OCI-LY3 (cell line): Measurements from ENCODE around the gene CTNNA1.

Source experiments
- H2AFZ ChIP-seq: fragments of 200-600, 300-600 bp; shearing (Covaris generic); 2 replicates; pipeline ENCODE4 v1.6.0; 2014; ENCODE audit warnings: antibody characterized with exemption, low read depth, low read length
- H3K27ac ChIP-seq: fragments of 200-600, 300-600 bp; sonication (generic); 2 replicates; pipeline ENCODE4 v1.5.1; 2014; ENCODE audit warnings: mild to moderate bottlenecking, low read length, moderate library complexity, mixed read lengths
- H3K27me3 ChIP-seq: fragments of 200-600, 300-600 bp; sonication (generic); 2 replicates; pipeline ENCODE4 v1.6.1; 2014; ENCODE audit warnings: low read depth, low read length, mixed read lengths
- H3K36me3 ChIP-seq: fragments of 200-600, 300-600 bp; sonication (generic); replicated peaks from 2 replicates; pipeline ENCODE3; 2014; ENCODE audit warnings: low read depth, low read length, mixed read lengths
- H3K4me1 ChIP-seq: fragments of 300-600, 200-600 bp; sonication (generic); 2 replicates; pipeline ENCODE4 v1.6.1; 2014; ENCODE audit warnings: low read length, mixed read lengths
- H3K4me2 ChIP-seq: fragments of 200-600, 300-600 bp; sonication (generic); 2 replicates; pipeline ENCODE4 v1.6.1; 2014; ENCODE audit warnings: low read length, mixed read lengths
- H3K4me3 ChIP-seq: fragments of 300-600, 200-600 bp; sonication (generic); 2 replicates; pipeline ENCODE4 v1.5.1; 2014; ENCODE audit warnings: antibody characterized with exemption, mild to moderate bottlenecking, low read length, moderate library complexity
- H3K79me2 ChIP-seq: fragments of 300-600, 200-600 bp; shearing (Covaris generic); 2 replicates; pipeline ENCODE4 v1.6.1; 2014; ENCODE audit warnings: mild to moderate bottlenecking, low read length, mixed read lengths
- H3K9ac ChIP-seq: fragments of 300-600, 200-600 bp; shearing (Covaris generic); 2 replicates; pipeline ENCODE4 v1.6.0; 2014; ENCODE audit warnings: mild to moderate bottlenecking, low read length, moderate library complexity
- H3K9me3 ChIP-seq: fragments of 200-600, 300-600 bp; shearing (Covaris generic); 2 replicates; pipeline ENCODE4 v1.6.1; 2014; ENCODE audit warnings: low read length, mixed read lengths; ENCODE audit not compliant: insufficient read depth
- H4K20me1 ChIP-seq: fragments of 200-600, 300-600 bp; sonication (generic); 2 replicates; pipeline ENCODE4 v1.6.1; 2016; ENCODE audit warnings: low read length, mixed read lengths; ENCODE audit not compliant: insufficient read depth
- EZH2phosphoT487 ChIP-seq: fragments of 200-600 bp; shearing (Covaris generic); IDR thresholded peaks from 2 replicates; pipeline ENCODE4 v1.6.1; 2018; ENCODE audit warnings: antibody characterized with exemption, mixed run types, low read depth
- TF ChIP-seq, protein P1 (sequence below): fragments of 200-600, 300-600 bp; sonication (generic); IDR thresholded peaks from 2 replicates; pipeline ENCODE4 v1.5.1; 2014; ENCODE audit warnings: antibody characterized with exemption, low read length, low read depth

Gene CTNNA1

DNA sequence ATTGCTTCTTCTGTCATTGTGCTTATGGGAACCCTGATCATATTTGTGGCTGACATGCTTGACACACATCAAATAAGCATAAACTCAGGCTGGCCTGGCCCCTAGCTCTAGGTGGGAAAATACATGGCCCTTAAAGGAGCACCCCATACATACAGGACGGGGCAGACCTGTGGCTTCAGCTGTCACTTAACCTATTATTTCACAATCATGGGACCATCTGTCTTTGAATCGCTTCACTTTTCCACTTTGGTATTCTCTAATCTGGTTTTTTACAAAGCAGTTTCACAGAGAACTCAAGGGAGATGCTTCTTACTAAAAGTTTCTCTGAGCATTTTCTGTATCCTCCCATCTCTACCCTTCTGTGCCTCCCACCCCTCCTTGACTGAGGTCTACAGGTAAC is 156.5 kb downstream of the CTNNA1 start:
- no peaks in the 10 kb centered on the region for H4K20me1 ChIP-seq
- TF ChIP-seq EZH2phosphoT487, result no peak
- TF ChIP-seq, protein P1, sequence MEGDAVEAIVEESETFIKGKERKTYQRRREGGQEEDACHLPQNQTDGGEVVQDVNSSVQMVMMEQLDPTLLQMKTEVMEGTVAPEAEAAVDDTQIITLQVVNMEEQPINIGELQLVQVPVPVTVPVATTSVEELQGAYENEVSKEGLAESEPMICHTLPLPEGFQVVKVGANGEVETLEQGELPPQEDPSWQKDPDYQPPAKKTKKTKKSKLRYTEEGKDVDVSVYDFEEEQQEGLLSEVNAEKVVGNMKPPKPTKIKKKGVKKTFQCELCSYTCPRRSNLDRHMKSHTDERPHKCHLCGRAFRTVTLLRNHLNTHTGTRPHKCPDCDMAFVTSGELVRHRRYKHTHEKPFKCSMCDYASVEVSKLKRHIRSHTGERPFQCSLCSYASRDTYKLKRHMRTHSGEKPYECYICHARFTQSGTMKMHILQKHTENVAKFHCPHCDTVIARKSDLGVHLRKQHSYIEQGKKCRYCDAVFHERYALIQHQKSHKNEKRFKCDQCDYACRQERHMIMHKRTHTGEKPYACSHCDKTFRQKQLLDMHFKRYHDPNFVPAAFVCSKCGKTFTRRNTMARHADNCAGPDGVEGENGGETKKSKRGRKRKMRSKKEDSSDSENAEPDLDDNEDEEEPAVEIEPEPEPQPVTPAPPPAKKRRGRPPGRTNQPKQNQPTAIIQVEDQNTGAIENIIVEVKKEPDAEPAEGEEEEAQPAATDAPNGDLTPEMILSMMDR, result no peak
- no peak overlapping the region for H3K4me3 ChIP-seq
- no peak overlapping the region for H2AFZ ChIP-seq
- H3K4me1 ChIP-seq, result no peaks in the 10 kb centered on the region
- no peak overlapping the region for H3K4me2 ChIP-seq
- no peaks in the 10 kb centered on the region for H3K9me3 ChIP-seq
- no peaks in the 10 kb centered on the region for H3K27me3 ChIP-seq
- H3K79me2 ChIP-seq, result no peaks in the 10 kb centered on the region
- H3K36me3 ChIP-seq, result no peaks in the 10 kb centered on the region
- no peak overlapping the region for H3K9ac ChIP-seq
- H3K27ac ChIP-seq, result no peak overlapping the region

DNA sequence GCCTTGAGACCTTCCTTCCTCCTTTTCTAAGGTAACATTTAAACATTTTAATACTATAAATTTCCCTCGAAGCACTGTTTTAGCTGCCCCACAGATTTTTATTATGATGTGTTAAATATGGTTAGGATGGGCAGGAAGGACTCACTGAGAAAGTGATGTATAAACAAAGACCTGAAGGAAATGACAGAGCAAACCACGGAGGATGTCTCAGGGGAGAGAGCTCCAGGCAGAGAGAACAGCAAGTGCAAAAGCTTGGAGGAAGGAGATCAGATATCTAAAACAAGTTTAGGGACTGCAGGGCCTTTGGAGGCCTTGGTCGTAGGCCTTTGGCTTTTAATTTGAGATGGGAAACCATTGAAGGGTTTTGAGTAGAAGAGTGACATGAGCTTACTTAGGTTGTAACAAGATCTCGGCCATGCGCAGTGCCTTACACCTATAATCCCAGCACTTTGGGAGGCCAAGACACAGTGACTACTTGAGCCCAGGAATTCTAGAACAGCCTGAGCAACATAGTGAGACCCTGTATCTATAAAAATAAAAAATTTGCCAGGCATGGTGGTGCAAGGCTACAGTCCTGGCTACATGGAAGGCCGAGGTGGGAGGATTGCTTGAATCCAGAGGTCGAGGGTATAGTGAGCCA is 157.4 kb downstream of the CTNNA1 start:
- no peaks in the 10 kb centered on the region for H3K27me3 ChIP-seq
- TF ChIP-seq EZH2phosphoT487, result no peak
- TF ChIP-seq, protein P1, result no peak
- H3K4me2 ChIP-seq, result no peak overlapping the region
- H3K9me3 ChIP-seq, result no peaks in the 10 kb centered on the region
- no peak overlapping the region for H3K4me3 ChIP-seq
- H3K27ac ChIP-seq, result no peak overlapping the region
- H3K79me2 ChIP-seq, result no peaks in the 10 kb centered on the region
- H2AFZ ChIP-seq, result no peak overlapping the region
- no peak overlapping the region for H3K9ac ChIP-seq
- no peaks in the 10 kb centered on the region for H3K4me1 ChIP-seq
- no peaks in the 10 kb centered on the region for H3K36me3 ChIP-seq
- no peaks in the 10 kb centered on the region for H4K20me1 ChIP-seq

DNA sequence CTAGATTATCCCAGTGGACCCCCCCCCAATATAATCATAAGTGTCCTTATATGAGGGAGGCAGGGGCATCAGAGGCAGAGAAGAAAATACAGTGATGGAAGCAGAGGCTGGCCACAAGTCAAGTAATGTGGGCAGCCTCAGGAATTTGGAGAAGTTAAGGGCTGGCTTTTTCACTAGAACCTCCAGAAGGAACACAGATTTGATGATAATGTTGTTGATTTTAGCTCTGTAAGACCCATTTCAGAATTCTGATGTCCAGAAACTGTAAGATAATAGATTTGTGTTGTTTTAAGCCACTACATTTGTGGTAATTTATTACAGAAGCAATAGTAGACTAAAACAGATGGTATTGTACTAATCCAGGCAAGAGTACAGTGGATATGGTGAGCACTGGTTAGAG is 158.2 kb downstream of the CTNNA1 start:
- Histone ChIP-seq H3K9ac (no peak overlapping the region), H3K4me2 (no peak overlapping the region), H3K79me2 (no peaks in the 10 kb centered on the region), H3K36me3 (no peaks in the 10 kb centered on the region), H3K9me3 (no peaks in the 10 kb centered on the region), H2AFZ (no peak overlapping the region), H3K4me1 (no peaks in the 10 kb centered on the region), H3K27me3 (no peaks in the 10 kb centered on the region), H3K4me3 (no peak overlapping the region), H3K27ac (no peak overlapping the region), H4K20me1 (no peaks in the 10 kb centered on the region)
- TF ChIP-seq EZH2phosphoT487, result no peak
- TF ChIP-seq, protein P1, result no peak

DNA sequence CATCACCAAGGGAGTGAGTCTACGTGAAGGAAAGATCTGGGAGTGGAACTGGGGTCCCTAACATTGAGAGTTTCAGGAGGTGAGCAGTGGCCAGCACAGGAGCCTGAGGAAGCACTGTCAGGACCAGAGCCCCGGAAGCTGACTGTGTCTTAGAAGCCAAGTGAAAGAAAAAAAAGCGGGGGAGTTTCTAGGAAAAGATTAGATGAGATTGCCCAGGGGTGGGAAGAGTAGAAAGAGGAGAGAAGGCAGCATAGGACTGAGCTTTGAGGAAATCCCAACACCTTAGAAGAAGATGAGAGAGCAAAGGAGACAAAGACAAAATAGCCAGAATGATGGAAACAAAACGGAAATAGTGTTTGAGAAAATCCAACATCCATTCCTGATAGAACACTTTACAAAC is 158.9 kb downstream of the CTNNA1 start:
- Histone ChIP-seq H4K20me1 (no peaks in the 10 kb centered on the region), H3K36me3 (no peaks in the 10 kb centered on the region), H3K9ac (no peak overlapping the region), H3K4me1 (no peaks in the 10 kb centered on the region), H3K79me2 (no peaks in the 10 kb centered on the region), H3K27ac (no peak overlapping the region), H2AFZ (no peak overlapping the region), H3K9me3 (no peaks in the 10 kb centered on the region), H3K4me3 (no peak overlapping the region), H3K4me2 (no peak overlapping the region), H3K27me3 (no peaks in the 10 kb centered on the region)
- no peak for TF ChIP-seq EZH2phosphoT487
- TF ChIP-seq, protein P1, result no peak
